Daoy (cell line): ENCODE measurements around the gene IQGAP2. TPM values are rescaled to one million over a fixed set of nuclear protein-coding genes. Genes with fewer than 3 reads are reported as not detected.

ENCODE experiments used
- DNase-seq: peaks from one replicate; pipeline ENCODE4 v3.0.0-alpha.2; 2015; ENCODE audit warnings: low read depth
- total RNA-seq: library from RNA; depleted of rRNA; stranded (reverse); fragments of >200 nt; shearing (Covaris generic); gene quantifications from 2 replicates; pipeline ENCODE4 v1.2.3, GENCODE V29; 2014

The IQGAP2 gene
- total RNA-seq, 1 experiment from 2014 or later: 6.9 TPM

- DNase-seq: no peak
Measured at GRCh38 chr5:76446776-76447175, 43.7 kb downstream of the IQGAP2 start.

DNA sequence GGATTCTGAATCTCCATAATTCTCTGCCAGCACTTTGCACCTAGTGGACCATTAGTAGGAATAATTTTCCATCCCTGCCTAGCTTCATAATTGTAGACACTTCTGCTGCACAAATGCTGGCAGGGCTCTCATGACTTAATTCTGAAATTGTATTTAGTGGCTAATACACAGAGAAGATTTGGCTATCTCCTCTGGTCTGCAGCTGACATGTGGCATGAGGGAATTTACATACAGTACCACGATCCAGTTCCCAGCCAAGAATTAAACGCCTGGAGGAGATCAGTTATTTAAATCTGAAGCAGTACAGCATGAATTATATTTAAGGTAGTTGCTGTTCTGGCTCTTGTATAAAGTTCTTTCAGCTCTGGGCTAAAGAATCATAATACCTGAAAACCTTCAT lies 46.5 kb downstream of the IQGAP2 start:
- DNase-seq: no peak

- no peak for DNase-seq
Measured at GRCh38 chr5:76450054-76450453, 47.0 kb downstream of the IQGAP2 start.

DNA sequence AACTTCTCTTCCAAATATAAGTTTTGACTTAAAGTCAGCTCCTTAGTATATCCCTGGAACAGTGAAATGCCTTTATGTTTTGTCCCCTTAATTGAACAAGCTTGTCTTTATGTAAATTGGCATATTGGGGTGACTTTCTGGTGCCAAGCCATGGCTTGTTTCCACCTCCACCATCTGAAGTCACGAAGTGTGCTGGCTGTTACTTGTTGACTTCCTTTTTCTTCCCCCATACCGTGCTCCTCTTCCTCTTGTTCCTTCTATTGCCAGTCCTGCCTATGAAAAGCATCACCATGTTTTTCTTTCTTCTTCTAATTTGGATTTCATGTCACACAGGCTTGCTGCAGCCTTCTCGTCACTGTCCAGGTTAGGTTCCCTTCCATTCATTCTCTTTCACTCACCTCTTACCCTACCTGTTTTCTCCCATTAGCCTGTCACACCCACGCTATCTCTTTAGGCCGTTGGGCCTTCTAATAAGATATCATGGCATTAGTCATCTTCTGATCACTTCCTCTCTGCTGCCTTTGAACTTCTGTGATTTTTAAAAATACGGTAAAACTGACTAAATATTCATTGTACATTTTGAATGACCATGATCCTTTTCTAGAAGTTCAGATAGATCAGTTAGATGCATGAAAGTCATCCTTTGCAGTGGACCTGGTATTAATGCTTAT lies 48.1 kb downstream of the IQGAP2 start:
- no peak for DNase-seq

- DNase-seq: no peak
Measured at GRCh38 chr5:76455531-76456133, 52.5 kb downstream of the IQGAP2 start.

DNA sequence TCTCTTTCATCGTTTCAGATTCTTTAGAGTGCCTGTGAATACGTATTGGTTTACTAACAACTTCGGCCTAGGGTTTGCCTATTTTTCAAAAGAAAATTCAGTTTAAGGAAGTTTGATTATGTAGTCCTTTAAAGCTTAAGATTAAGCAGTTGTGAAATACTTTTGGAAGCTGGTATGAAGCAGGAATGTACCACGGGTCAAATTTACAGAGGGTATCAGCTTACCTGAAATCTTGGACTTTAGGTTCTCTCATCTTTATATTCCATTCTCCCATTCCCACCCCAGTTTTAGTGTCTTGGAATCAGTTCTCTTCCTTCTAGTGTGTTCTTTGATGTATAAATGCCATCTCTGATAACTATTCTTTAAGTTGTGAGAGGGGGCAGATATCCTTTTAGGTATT lies 53.2 kb downstream of the IQGAP2 start:
- DNase-seq: no peak

DNA sequence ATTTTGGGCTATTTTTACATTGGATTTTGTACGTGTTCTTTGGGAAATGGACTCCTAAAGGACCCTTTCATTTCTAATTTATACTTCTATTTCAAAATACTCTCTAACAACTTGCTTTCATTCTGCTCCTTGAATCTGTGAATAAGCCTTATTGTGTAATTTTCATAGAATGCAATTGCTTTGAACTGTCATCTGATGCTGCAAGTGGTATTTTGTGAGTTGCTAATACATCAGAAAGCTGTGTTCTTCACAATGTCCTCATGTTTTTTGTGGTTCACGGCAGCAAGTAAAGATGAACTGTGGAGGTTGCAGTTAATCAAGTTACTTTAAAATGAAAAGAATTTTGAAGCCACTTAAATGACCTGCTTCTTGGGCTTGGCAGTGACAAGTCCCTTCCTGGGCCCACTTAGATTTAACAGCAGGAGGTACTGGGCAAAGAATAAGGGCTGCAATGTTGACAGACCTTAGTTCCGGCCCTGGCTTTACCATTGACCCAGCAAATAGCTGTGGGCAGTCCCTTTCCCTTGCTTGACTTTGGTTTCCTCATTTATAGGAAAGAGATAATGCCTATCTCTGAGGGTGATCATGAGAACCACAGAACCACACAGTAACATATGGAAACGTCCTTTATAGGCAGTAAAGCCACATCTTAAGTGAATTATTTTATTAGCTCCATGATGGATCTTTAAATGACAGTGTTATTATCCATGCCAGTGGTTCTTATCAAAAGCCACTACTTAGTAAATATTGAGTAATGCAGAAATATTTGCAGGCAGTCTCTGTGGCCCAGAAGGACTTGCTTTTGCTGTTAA lies 54.8 kb downstream of the IQGAP2 start:
- DNase-seq: peak; percentile 10

- no peak for DNase-seq
Measured at GRCh38 chr5:76458486-76458830, 55.4 kb downstream of the IQGAP2 start.

DNA sequence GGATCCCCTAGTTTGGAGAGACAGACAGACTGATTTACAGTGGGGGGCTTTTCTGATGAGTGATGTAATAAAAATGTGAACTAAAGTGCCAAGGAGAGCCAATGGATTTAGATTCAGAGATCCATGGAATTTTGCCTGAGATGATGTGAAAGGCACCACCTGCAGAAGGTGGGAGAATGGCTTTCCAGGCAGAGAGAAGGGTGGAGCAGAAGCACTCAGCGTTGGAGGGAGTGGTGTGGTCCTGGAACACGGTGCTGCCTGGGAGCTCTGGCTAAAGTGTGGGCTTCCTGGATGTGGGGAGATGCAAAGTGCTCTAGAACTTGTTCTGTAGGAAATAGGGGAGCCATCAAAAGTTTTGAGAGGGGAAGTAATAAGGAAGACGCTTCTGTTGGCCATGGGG lies 57.0 kb downstream of the IQGAP2 start:
- DNase-seq: no peak

- no peak for DNase-seq
Measured at GRCh38 chr5:76462097-76462667, 59.1 kb downstream of the IQGAP2 start.

DNA sequence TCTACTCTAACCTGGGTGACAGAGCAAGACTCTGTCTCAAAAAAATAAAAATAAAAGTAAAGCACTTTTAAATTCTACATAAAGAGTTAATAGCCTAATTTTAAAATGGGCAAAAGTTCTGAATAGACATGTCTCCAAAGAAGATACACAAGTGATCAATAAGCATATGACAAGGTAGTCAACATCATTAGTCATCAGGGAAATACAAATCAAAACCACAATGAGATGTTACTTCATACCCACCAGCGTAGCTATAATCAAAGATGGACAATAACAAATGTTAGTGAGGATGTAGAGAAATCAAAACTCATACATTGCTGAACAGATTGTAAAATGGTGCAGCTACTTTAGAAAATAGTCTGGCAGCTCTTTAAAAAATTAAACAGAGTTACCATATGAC lies 64.1 kb downstream of the IQGAP2 start:
- no peak for DNase-seq

GRCh38 chr5:76468635-76469425 lies 65.7 kb downstream of the IQGAP2 start:
- DNase-seq: peak; percentile 51

GRCh38 chr5:76469656-76470290 lies 66.7 kb downstream of the IQGAP2 start:
- DNase-seq: peak; percentile 39

DNA sequence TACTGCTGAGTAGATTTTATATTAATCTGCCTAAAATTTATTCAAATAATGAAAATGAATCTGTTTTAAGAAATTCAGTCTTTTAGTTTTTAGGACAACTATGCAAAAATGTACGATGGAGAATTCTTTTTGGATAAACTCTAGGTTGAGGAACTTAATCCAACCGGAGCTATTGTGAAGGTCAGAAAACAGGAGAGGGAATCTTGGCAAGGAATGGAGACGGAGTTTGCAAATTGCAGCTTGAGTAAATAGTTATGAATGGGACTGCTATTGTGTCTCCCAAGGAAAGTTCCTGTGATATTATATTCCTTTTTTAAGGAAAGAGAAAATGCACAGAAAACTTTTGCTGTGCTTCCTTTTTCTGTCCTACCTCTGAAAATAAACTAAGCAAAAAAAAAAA lies 67.9 kb downstream of the IQGAP2 start:
- no peak for DNase-seq

DNA sequence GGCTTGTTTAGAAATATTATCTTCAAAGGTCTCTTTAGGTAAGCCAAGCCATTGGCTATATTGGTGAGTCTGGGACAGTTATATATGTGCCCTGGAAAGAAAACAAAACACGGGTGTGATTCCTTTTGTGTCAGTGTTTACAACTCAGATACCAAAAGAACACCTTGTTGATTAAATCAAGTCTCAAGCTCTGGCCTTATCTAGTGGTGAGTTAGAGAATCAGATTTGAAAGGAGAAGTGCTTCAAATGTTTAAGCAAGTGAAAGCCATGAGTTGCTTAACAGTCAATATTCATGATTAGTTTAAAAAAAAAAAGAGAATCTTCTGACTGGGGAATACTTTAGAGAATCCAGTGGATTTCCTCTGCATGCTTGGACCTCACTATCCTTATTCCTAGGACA lies 68.3 kb downstream of the IQGAP2 start:
- no peak for DNase-seq

GRCh38 chr5:76471987-76472334 lies 68.9 kb downstream of the IQGAP2 start:
- DNase-seq: no peak

DNA sequence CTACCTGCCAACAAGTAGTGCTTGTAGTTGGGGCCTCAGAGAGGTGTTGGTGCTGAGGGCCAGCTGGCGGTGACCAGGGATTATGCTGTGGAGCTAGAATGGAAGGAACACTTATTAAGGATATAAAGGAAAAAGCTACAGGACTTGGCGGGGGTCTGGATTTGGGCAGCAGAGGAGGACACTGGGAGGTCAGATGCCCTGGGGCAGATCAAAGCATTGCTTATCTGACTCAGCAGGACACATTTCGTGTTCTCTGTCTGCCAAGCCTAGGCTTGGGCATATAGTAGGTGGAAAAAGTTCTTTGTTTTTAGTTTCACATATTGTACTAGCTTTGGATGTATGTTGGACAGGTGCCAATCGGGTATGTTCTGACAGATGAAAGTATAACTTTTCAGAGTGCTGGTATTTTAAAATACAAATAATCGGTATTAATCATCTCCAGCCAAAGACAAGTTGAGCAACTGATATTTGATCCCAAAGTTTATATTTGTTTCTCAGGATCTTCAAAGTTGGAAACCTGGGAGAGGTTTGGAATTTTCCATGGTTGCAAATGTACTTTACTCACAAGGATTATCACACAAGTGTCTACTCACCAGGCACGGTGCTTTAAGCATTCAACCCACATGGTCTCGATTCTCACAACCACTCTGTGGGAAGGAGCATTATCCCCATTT lies 69.4 kb downstream of the IQGAP2 start:
- no peak for DNase-seq

DNA sequence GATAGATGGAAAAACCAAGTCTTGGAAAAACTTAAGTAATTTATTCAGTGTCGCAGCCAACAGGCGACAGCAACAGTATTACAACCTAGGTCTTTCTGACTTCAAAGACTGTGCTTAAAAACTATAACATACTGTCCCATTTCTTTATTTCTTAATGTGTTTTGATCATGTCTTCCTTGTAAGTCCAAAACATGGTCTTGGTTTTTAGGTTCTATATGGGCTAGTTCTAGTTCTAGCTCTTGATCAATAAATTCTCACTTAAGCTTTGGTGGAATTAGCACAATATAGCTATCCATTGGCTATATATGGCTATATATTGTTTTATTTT lies 69.9 kb downstream of the IQGAP2 start:
- DNase-seq: no peak

- no peak for DNase-seq
Measured at GRCh38 chr5:76473661-76474060, 70.6 kb downstream of the IQGAP2 start.

DNA sequence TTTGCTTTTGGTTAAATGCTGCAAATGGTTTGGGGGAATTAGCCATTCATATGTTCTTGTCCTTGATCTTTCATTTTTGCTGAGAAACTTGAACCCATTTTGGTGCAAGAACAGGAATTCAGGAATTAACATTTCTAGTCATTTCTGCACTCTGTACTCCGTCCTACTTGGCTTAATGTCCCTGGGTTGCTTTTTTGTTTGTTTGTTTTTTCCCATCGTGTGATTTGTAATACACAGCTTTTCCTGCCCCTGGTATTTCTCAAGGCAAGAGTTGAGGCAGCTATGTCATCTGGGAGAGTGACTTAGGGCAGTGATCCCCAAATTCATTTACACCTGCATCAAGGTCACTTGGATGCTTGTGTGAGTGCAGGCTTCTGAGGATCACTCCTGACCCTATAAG lies 71.3 kb downstream of the IQGAP2 start:
- no peak for DNase-seq

DNA sequence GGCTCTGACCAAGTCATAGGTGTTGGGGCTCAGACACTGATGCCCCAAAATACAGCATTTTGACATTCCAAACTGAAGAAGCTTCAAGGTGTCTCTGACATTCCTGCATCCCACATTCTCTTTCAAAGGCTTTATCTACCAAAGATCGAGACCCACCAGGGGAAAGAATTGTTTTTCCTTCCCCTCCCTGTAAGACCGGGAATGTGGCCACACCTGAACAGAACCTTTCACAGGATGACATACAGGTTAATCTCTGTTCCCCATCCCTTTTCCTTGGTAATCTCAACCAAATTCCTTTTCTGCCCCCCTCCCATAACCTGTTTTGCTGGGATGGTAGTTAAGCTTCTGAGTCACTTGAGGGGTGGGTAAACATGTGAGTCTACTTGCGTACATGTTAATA lies 72.3 kb downstream of the IQGAP2 start:
- DNase-seq: no peak
